Measurements from ENCODE around the gene ATG16L1.

GRCh38 chr2:233336541-233336940 lies 85.1 kb downstream of the ATG16L1 start:
- TF ChIP-seq CTCF (conservative IDR thresholded peaks at IDR 0.05; ENCODE audit: low read depth in 2 of 2) (no peak), POLR2AphosphoS5 (IDR thresholded peaks at IDR 0.05; ENCODE audit: low read depth) (no peak)
